Trophoblast cell (in vitro differentiated cells and primary cell): ENCODE data around the gene PAK1.

Source experiments
- DNase-seq, 2 donors: peaks; one replicate each; pipeline ENCODE4 v3.0.0-alpha.2; 2016
- H2AFZ ChIP-seq: 2 replicates; pipeline ENCODE4 v1.6.1; 2013; ENCODE audit warnings: low read length, moderate library complexity, mild to moderate bottlenecking; ENCODE audit not compliant: insufficient read depth, poor library complexity
- H2AK5ac ChIP-seq: 2 replicates; pipeline ENCODE4 v1.6.1; 2013; ENCODE audit warnings: mild to moderate bottlenecking, low read length
- H2BK120ac ChIP-seq: 2 replicates; pipeline ENCODE4 v1.6.1; 2013; ENCODE audit warnings: low read length, mild to moderate bottlenecking, moderate library complexity; ENCODE audit not compliant: insufficient read depth, poor library complexity
- H2BK12ac ChIP-seq: 2 replicates; pipeline ENCODE4 v1.6.1; 2013; ENCODE audit warnings: mild to moderate bottlenecking, low read length, moderate library complexity
- H2BK5ac ChIP-seq: 2 replicates; pipeline ENCODE4 v1.6.1; 2013; ENCODE audit warnings: low read length, low read depth, moderate library complexity, mild to moderate bottlenecking; ENCODE audit not compliant: poor library complexity
- H3K14ac ChIP-seq: 2 replicates; pipeline ENCODE4 v1.6.1; 2013; ENCODE audit warnings: mild to moderate bottlenecking, low read length
- H3K18ac ChIP-seq: 2 replicates; pipeline ENCODE4 v1.6.1; 2013; ENCODE audit warnings: mild to moderate bottlenecking, low read length
- H3K23ac ChIP-seq: 2 replicates; pipeline ENCODE4 v1.6.1; 2013; ENCODE audit warnings: low read length
- H3K27ac ChIP-seq: 2 replicates; pipeline ENCODE4 v1.5.1; 2013; ENCODE audit warnings: low read depth, mild to moderate bottlenecking, inconsistent platforms, low read length, moderate library complexity
- H3K27me3 ChIP-seq: 2 replicates; pipeline ENCODE4 v1.6.1; 2013; ENCODE audit warnings: inconsistent platforms, mild to moderate bottlenecking, low read length, moderate library complexity; ENCODE audit not compliant: insufficient read depth
- H3K36me3 ChIP-seq, 2 experiments: 1 replicate in 1 of 2; 2 replicates in 1 of 2; pipeline ENCODE4 v1.6.1; 2013; ENCODE audit warnings: low read length in 2 of 2, mild to moderate bottlenecking in 2 of 2, moderate library complexity in 1 of 2; ENCODE audit not compliant: insufficient read depth in 2 of 2, control insufficient read depth in 1 of 2
- H3K4ac ChIP-seq: 2 replicates; pipeline ENCODE4 v1.6.1; 2013; ENCODE audit warnings: low read depth, mild to moderate bottlenecking, low read length, moderate library complexity
- H3K4me1 ChIP-seq, 2 experiments: 1 replicate in 1 of 2; 2 replicates in 1 of 2; pipeline ENCODE4 v1.6.1; 2013; ENCODE audit warnings: low read length in 2 of 2, mild to moderate bottlenecking in 2 of 2, moderate library complexity in 1 of 2; ENCODE audit not compliant: insufficient read depth in 2 of 2, control insufficient read depth in 1 of 2
- H3K4me2 ChIP-seq: 2 replicates; pipeline ENCODE4 v1.6.1; 2013; ENCODE audit warnings: inconsistent platforms, mild to moderate bottlenecking, low read length, moderate library complexity
- H3K4me3 ChIP-seq: 2 replicates; pipeline ENCODE4 v1.5.1; 2013; ENCODE audit warnings: mild to moderate bottlenecking, low read depth, low read length, inconsistent platforms
- H3K79me1 ChIP-seq: one replicate; pipeline ENCODE4 v1.6.1; 2013; ENCODE audit warnings: low read length
- H3K79me2 ChIP-seq: 2 replicates; pipeline ENCODE4 v1.6.1; 2013; ENCODE audit warnings: low read length, mild to moderate bottlenecking; ENCODE audit not compliant: control insufficient read depth, insufficient read depth, poor library complexity
- H3K9ac ChIP-seq: 2 replicates; pipeline ENCODE4 v1.6.1; 2013; ENCODE audit warnings: mild to moderate bottlenecking, low read length
- H3K9me3 ChIP-seq: 2 replicates; pipeline ENCODE4 v1.6.1; 2013; ENCODE audit warnings: low read depth, mild to moderate bottlenecking, control low read depth, inconsistent platforms, low read length; ENCODE audit not compliant: insufficient read depth
- H4K12ac ChIP-seq: 2 replicates; pipeline ENCODE4 v1.6.1; 2013; ENCODE audit warnings: low read depth, mild to moderate bottlenecking, low read length, moderate library complexity
- H4K8ac ChIP-seq: 2 replicates; pipeline ENCODE4 v1.6.1; 2013; ENCODE audit warnings: low read depth, mild to moderate bottlenecking, low read length, moderate library complexity
- H4K91ac ChIP-seq: one replicate; pipeline ENCODE4 v1.6.1; 2013; ENCODE audit warnings: low read depth, mild to moderate bottlenecking, low read length, moderate library complexity
- WGBS: extraction: QIAGEN DNeasy Blood & Tissue Kit; methylation state at CpG from one replicate; pipeline ENCODE4 v1.1.7; 2013; ENCODE audit warnings: missing lambda C conversion rate; ENCODE audit not compliant: insufficient read length, insufficient coverage; ENCODE audit errors: extremely low coverage; 5-methylcytosine and 5-hydroxymethylcytosine counted together

Gene PAK1

DNA sequence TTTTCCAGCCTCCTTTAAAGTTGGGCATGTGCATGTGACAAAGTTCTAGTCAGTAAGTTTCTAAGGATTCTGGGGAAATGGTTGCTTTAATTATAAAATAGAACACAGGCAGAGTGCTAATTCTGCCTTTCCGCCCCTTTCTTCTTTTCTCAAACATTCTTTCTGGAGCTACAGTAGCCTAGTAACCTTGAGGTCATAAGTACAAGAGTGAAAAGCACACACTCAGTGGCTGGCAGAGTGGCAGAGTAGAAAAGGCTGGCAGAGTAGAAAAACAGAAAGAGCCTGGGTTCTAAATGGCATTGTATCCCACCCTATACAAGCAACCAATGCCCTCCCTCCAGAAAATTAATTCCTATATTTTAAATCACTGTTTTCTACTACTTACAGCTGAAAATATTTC lies 51.2 kb downstream of the PAK1 start:
- no peaks in the 10 kb centered on the region for H3K27me3 ChIP-seq
- no peak overlapping the region for H3K18ac ChIP-seq
- no peaks in the 10 kb centered on the region for H3K9me3 ChIP-seq
- H3K9ac ChIP-seq: no peak overlapping the region
- no peaks in the 10 kb centered on the region for H3K79me2 ChIP-seq
- H4K91ac ChIP-seq: no peak overlapping the region
- no peak overlapping the region for H3K27ac ChIP-seq
- H4K12ac ChIP-seq: no peak overlapping the region
- no peak overlapping the region for H3K4me2 ChIP-seq
- no peak overlapping the region for H2AK5ac ChIP-seq
- no peak overlapping the region for H3K4me3 ChIP-seq
- no peak overlapping the region for H3K4ac ChIP-seq
- H3K23ac ChIP-seq: no peak overlapping the region
- H2BK12ac ChIP-seq: no peak overlapping the region
- no peak overlapping the region for H4K8ac ChIP-seq
- H3K79me1 ChIP-seq: no peaks in the 10 kb centered on the region
- H3K14ac ChIP-seq: no peak overlapping the region
- no CpG with 5 or more reads among the region's 1 CpG for WGBS
- no peak overlapping the region for H2AFZ ChIP-seq
- no peak overlapping the region for H2BK5ac ChIP-seq
- no peaks in the 10 kb centered on the region for H3K4me1 ChIP-seq
- H3K36me3 ChIP-seq: no peaks in the 10 kb centered on the region
- DNase-seq: no peak
- H2BK120ac ChIP-seq: no peak overlapping the region

DNA sequence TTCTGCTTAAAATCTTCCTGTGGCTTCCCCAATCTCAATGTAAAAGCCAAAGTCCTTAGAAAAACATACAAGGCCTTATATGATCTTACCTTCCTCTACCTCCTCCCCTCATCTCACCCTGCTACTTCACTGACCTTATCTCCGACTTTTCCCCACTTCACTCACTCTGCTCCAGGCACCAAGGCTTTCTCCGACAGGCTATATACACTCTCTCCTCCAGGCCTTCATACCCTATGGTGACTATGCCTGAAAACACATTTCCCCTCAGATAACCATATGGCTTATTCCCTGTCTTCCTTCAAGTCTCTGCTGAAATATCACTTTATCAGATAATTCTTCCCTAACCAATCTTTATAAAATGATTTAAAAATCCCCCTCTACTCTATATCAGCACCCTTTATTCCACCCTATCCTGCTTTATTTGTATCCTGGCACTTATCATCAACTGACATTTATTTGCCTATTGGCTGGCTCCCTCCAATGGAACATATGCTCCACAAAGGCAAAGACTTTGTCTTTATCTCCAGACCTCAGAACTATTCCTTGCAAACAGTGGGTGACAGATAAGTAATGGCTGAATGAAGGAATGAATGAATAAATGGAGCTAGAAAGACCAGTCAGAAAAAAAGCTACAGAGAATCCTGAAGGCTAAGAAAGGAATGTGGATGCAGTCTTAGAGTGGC lies 52.7 kb downstream of the PAK1 start:
- no peak overlapping the region for H3K4me3 ChIP-seq
- no peak overlapping the region for H3K4ac ChIP-seq
- H2BK5ac ChIP-seq: no peak overlapping the region
- no peaks in the 10 kb centered on the region for H3K9me3 ChIP-seq
- no peaks in the 10 kb centered on the region for H3K36me3 ChIP-seq
- H2AFZ ChIP-seq: no peak overlapping the region
- no peak overlapping the region for H4K8ac ChIP-seq
- no peak for DNase-seq
- no peak overlapping the region for H4K91ac ChIP-seq
- H3K23ac ChIP-seq: no peak overlapping the region
- no peaks in the 10 kb centered on the region for H3K27me3 ChIP-seq
- no peak overlapping the region for H3K18ac ChIP-seq
- no peak overlapping the region for H3K4me2 ChIP-seq
- WGBS: no CpG with 5 or more reads among the region's 2 CpGs
- H3K79me1 ChIP-seq: no peaks in the 10 kb centered on the region
- H3K79me2 ChIP-seq: no peaks in the 10 kb centered on the region
- H3K27ac ChIP-seq: no peak overlapping the region
- no peak overlapping the region for H2BK12ac ChIP-seq
- no peak overlapping the region for H3K9ac ChIP-seq
- no peak overlapping the region for H2AK5ac ChIP-seq
- H2BK120ac ChIP-seq: no peak overlapping the region
- H3K14ac ChIP-seq: no peak overlapping the region
- no peaks in the 10 kb centered on the region for H3K4me1 ChIP-seq
- H4K12ac ChIP-seq: no peak overlapping the region

DNA sequence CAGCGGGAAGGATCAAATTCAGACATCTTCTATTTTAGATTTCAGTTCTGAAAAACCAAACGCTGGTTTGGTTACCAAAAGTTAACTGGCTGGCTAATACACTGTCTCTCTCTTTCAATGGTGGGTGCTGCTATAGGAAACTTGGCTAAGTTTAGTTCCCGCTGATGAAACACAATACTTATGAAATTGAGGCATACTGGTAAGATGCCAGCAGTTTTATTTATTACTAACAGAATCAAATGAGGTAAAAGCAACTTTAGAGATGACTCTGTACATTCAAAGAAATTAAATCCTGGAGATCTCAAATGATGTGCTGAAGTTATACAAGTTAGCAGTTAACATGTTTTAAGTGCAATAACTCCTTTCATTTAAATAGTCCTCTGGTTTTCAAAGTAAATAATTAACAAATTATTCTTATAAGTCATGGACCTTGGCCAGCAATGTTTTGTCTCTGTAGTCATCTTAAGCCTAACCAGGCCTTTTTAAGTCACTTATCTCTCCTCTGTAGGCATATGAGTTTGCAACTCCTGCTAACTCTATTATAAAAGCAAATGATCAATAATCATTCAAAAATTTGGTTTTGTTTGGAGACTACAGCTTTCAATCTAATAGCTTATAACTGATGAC lies 54.8 kb downstream of the PAK1 start:
- Histone ChIP-seq H4K91ac (no peak overlapping the region), H3K23ac (no peak overlapping the region), H3K4ac (no peak overlapping the region), H3K4me2 (no peak overlapping the region), H2BK120ac (no peak overlapping the region), H4K12ac (no peak overlapping the region), H3K9ac (no peak overlapping the region), H2AK5ac (no peak overlapping the region), H3K27me3 (no peaks in the 10 kb centered on the region), H3K4me3 (no peak overlapping the region), H3K79me1 (no peaks in the 10 kb centered on the region), H3K27ac (no peak overlapping the region), H3K36me3 (no peaks in the 10 kb centered on the region), H2AFZ (no peak overlapping the region), H3K18ac (no peak overlapping the region), H3K79me2 (no peaks in the 10 kb centered on the region), H4K8ac (no peak overlapping the region), H3K14ac (no peak overlapping the region), H2BK12ac (no peak overlapping the region), H3K4me1 (no peaks in the 10 kb centered on the region), H2BK5ac (no peak overlapping the region), H3K9me3 (no peaks in the 10 kb centered on the region)
- no peak for DNase-seq
- no CpG with 5 or more reads among the region's 3 CpGs for WGBS

DNA sequence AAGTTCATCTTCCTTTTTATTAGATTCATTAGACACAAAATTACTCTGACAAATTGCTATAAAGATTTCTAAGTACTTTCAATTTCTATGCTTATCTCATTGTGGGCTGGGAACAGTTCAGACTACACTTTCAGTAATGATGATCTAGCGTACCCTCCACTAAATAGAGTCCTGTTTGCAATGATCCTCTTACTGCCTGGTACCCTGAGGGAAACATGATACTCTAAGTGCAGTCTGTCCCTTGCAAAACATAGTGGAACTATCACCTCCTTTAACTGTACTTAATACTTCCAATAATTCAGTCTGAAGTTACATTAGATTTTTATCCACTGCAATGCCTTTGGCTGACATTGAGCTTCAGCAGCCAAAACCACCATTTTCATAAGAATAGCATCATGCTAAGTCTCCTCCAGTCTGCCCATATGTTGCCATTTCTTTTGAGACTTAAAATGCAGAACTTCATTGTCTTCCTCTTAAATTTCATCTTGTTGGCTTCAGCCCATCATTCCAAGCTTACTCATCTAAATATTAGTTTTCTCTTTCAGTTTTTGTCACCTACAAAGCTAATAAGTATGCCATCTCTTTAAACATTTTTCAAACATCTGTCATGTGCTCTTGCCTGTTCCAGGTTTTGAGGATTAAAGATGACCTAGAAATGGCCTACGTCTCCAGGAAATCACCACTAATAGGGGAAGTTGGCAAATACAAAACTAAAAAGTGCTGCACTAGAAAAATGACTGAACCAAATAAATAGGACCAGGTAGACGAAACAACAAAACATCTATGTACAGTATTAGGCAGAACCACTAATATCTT lies 55.5 kb downstream of the PAK1 start:
- Histone ChIP-seq H3K36me3 (no peaks in the 10 kb centered on the region), H2BK5ac (no peak overlapping the region), H3K18ac (no peak overlapping the region), H3K14ac (no peak overlapping the region), H3K4me2 (no peak overlapping the region), H3K9ac (no peak overlapping the region), H3K4ac (no peak overlapping the region), H3K27ac (no peak overlapping the region), H3K27me3 (no peaks in the 10 kb centered on the region), H4K8ac (no peak overlapping the region), H3K23ac (no peak overlapping the region), H4K12ac (no peak overlapping the region), H2AFZ (no peak overlapping the region), H3K79me2 (no peaks in the 10 kb centered on the region), H2BK120ac (no peak overlapping the region), H2AK5ac (no peak overlapping the region), H4K91ac (no peak overlapping the region), H3K4me1 (no peaks in the 10 kb centered on the region), H3K79me1 (no peaks in the 10 kb centered on the region), H3K4me3 (no peak overlapping the region), H2BK12ac (no peak overlapping the region), H3K9me3 (no peaks in the 10 kb centered on the region)
- WGBS: no CpG with 5 or more reads among the region's 3 CpGs
- no peak for DNase-seq
